Amygdala (tissue), 56 donors: ENCODE measurements around the gene TRAF3IP1.
"Not testable (repeated sequence)": the region's sequence is repeated elsewhere in the genome, so short reads cannot be mapped to it uniquely, and the experiment has no call there.

ENCODE experiments used
- DNase-seq, 56 donors: peaks; one replicate each; lab custom pipeline; 2025; lab: John Stamatoyannopoulos, UW

Gene TRAF3IP1

GRCh38 chr2:238370823-238371372 lies 50.6 kb downstream of the TRAF3IP1 start:
- peak in 18 of 56 donors; percentile 7 to 67 (median 21) for DNase-seq

- not testable (repeated sequence) for DNase-seq
These were observed 52.0 kb downstream of the TRAF3IP1 start for GRCh38 chr2:238372277-238372676.

- no peak for DNase-seq
These were observed 56.6 kb downstream of the TRAF3IP1 start for GRCh38 chr2:238376884-238377391.

- DNase-seq = no peak
These were observed 58.1 kb downstream of the TRAF3IP1 start for GRCh38 chr2:238378230-238379095.

GRCh38 chr2:238379096-238379810 lies 58.9 kb downstream of the TRAF3IP1 start:
- DNase-seq = no peak

- DNase-seq = no peak
These were observed 60.0 kb downstream of the TRAF3IP1 start for GRCh38 chr2:238380336-238380735.

- DNase-seq = no peak
These were observed 60.5 kb downstream of the TRAF3IP1 start for GRCh38 chr2:238380785-238381184.

- no peak for DNase-seq
These were observed 61.2 kb downstream of the TRAF3IP1 start for GRCh38 chr2:238381341-238382115.

- DNase-seq = no peak
These were observed 62.1 kb downstream of the TRAF3IP1 start for GRCh38 chr2:238382381-238382781.

- DNase-seq = no peak
These were observed 62.8 kb downstream of the TRAF3IP1 start for GRCh38 chr2:238383135-238383534.

- no peak for DNase-seq
These were observed 63.5 kb downstream of the TRAF3IP1 start for GRCh38 chr2:238383743-238384380.

- no peak for DNase-seq
These were observed 67.0 kb downstream of the TRAF3IP1 start for GRCh38 chr2:238387332-238387731.

GRCh38 chr2:238388794-238389193 lies 68.5 kb downstream of the TRAF3IP1 start:
- DNase-seq = no peak

GRCh38 chr2:238389988-238390589 lies 69.8 kb downstream of the TRAF3IP1 start:
- no peak for DNase-seq

- DNase-seq = no peak
These were observed 70.8 kb downstream of the TRAF3IP1 start for GRCh38 chr2:238391042-238391689.

GRCh38 chr2:238396663-238397062 lies 76.3 kb downstream of the TRAF3IP1 start:
- DNase-seq = no peak

- no peak for DNase-seq
These were observed 77.0 kb downstream of the TRAF3IP1 start for GRCh38 chr2:238397356-238397755.

- no peak for DNase-seq
These were observed 78.3 kb downstream of the TRAF3IP1 start for GRCh38 chr2:238398577-238398976.

- DNase-seq = no peak
These were observed 78.8 kb downstream of the TRAF3IP1 start for GRCh38 chr2:238399094-238399493.
